Retina (tissue), 1 donor: ENCODE data around the gene STX1B.
A peak's percentile ranks its signal among the peaks of the same experiment; 100 is the strongest.
"Not testable (repeated sequence)": the region's sequence is repeated elsewhere in the genome, so short reads cannot be mapped to it uniquely, and the experiment has no call there.

ENCODE experiments used
- DNase-seq: peaks from one replicate; pipeline ENCODE4 v3.0.0-alpha.2; 2016

The STX1B gene

DNA sequence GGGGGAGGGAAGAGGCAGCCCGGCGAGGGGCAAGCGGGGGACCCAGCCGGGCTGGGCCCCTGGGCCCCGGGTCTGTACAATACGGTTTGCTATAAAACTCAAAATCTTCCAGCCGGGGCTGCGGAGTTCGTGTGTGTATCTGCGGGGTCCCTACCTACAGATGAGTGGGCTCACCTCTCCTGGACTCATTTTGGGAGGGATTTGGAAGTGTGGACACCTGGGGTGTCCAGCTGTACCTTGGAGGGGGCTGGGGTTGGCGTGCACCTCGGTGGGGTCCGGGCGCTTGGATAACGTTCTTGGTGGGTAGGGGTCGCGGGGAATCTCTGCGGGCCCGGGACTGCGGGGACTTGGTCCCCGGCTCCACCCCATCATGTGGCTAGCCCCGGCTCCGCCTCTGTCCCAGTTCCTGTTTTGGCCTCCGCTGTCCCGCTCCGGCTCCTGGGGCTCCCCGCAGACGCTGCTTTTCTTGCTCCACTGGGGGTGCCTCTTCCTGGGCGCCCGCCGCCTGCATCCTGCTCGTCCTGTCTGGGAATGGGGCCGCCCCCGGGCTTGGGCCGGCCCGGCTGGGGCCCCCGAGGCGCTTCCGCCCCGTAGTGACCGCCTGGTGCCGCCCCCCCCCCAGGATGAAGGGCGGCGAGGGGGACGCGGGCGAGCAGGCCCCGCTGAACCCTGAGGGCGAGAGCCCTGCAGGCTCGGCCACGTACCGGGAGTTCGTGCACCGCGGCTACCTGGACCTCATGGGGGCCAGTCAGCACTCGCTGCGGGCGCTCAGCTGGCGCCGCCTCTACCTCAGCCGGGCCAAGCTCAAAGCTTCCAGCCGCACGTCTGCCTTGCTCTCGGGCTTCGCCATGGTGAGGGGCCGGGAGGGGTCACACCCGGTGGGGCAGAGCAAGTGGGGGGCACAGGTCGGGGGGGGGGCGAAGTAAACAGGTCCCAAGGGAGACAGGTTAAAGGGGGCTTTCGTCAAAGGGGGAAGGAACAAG is 61.5 kb downstream of the STX1B start, which contains the start of gene ORAI3:
Gene ORAI3, plus strand, starts transcription at position 402 of the 983 bp plus-strand sequence. Its CDS starts 222 bp downstream, at position 624.
- DNase-seq: peak; percentile 75

DNA sequence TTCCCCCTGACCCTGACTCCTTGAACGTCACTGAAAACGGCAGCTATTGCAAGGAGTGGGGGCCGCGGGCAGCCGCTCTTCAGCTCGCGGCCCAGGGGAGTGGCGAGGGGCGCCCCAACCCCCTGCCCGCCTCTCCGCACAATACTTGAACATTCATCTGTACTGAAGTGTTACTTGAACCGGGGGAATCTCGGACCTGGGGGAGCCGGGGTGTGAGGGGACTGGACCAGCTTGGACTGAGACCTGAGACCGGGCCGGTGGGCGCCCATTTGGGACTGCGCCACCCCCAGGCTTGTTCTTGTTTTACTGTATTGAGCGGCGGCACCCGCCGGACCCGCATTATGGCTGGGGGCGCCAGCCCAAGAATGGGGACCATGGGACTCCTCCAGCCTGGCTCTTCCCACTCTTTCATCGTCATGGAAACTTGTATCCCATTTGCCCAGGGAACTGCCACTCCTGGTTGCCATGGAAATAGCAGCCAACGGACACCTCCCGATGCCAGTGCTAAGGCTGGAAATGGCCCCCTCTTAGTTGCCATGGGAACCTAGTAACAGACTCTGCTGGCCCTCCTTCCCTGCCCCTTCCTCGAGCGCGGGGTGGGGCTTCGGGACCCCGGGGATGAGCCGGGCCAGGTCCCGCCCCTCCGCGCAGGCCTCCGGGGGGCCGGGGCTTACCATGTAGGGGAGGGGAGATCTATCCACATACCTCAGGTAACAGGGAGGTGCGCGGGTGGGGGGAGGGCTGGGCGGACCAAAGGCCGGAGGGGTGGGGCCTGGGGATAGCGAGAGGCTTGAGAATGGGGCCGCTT is 62.4 kb downstream of the STX1B start:
- peak; percentile 96 for DNase-seq

- no peak for DNase-seq
Measured at GRCh38 chr16:30947541-30947858, 62.9 kb downstream of the STX1B start.

- no peak for DNase-seq
Measured at GRCh38 chr16:30946671-30947540, 63.5 kb downstream of the STX1B start.

DNA sequence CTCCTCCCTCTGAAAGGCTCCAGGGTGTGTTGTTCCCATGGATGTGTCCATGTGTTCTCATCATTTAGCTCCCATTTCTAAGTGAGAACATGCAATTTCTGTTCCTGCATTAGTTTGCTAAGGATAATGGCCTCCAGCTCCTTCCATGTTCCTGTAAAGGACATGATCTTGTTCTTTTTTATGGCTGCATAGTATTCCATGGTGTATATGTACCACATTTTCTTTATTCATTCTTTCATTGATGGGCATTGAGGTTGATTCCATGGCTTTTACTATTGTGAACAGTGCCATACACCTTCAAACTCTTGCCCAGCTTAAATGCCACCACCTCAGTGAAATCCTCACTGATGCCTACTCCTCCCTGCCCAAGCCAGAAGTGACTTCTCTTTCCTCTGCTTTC is 66.1 kb downstream of the STX1B start:
- DNase-seq: no peak

DNA sequence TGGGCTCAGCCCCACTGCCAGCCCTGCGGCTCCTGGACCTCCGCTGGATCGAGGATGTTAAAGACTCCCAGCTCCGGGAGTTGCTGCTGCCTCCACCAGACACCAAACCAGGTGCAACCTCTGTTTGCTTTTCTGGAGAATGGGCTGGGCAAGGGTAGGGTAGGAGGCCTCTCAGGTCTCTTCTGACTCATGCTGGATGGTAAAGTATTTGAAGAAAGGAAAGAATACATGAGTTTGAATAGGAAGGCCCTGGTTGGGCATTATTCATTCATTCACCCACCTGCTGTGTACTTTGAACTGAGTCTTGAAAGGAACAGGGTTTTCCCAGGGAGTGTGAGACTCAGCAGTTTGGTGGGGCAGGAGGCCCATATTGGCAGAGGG is 68.0 kb downstream of the STX1B start:
- no peak for DNase-seq

GRCh38 chr16:30941600-30942425 is 68.6 kb downstream of the STX1B start:
- DNase-seq: peak; percentile 82

- not testable (repeated sequence) for DNase-seq
Measured at GRCh38 chr16:30939571-30939970, 70.9 kb downstream of the STX1B start.
